Stimulated activated CD8-positive, alpha-beta memory T cell treated with anti-CD3 and anti-CD28 coated beads, Interleukin-2, amount 100 ng/mL, for 48 hours (primary cell): ENCODE data around the gene DNAJB14.

ENCODE experiments used
- DNase-seq, 2 donors: peaks; one replicate each; pipeline ENCODE4 v3.0.0-alpha.2; 2020; ENCODE audit warnings: low read depth in 2 of 2

Gene DNAJB14

GRCh38 chr4:99945718-99946355 is 581 bp downstream of the DNAJB14 start:
- DNase-seq = no peak

DNA sequence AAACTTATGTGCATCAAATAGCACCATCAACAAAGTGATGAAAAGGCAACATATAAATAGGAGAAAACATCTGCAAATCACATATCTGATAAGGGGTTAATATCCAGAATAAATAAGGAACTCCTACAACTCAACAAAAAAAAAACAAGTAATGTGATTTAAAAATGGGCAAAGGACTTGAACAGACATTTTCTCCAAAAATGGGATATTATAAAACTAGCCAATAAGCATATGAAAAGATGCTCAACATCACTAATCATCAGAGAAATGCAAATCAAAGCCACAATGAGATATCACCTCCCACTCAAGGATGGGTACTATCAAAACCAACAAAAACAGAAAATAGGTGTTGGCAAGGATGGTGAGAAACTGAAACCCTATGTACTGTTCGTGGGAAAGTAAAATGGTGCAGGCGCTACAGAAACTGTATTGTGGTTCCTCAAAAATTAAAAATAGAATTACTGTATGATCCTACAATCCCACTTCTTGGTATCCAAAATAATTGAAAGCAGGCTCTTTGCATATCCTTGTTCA is 2.4 kb downstream of the DNAJB14 start:
- no peak for DNase-seq

GRCh38 chr4:99938243-99938753 is 8.1 kb downstream of the DNAJB14 start:
- DNase-seq = no peak

DNA sequence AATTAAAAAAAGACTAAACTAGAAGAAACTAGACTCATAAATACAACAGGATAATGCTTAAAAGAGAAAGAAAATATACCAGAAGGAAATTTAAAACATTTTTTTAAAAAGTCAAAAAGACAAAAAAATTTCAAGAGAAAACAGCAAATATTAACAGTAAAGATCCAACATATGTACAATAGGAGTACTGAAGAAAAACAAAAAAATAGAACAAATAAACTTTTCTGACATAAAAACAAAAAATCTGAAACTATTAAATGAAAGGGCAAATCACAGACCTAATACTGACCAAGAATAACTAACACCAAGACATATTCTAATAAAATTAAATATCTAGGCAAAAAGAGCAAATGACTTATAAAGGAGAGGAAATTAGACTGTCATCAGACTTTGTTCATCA is 11.5 kb downstream of the DNAJB14 start:
- DNase-seq = no peak

GRCh38 chr4:99927566-99927965 is 18.9 kb downstream of the DNAJB14 start:
- no peak for DNase-seq

- DNase-seq = no peak
Observed at GRCh38 chr4:99921174-99921573, 25.2 kb downstream of the DNAJB14 start.

DNA sequence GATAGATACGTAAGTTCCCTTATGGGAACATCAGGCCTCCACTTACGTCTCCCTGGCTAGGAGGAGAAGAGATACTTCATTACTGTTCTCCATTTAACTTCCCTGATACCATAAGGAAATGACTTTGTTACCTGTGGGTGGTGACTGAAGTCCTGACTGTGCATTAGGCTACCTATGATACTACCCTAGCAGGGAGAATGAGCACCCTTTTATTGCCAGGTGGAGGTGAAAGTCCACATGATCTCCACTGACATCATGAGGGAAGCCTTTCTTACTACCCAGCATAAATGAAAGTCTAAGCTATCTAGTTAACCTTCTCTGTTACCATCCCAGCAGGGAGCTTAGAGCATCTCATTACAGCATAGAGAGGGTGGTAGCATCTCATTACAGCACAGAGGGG is 27.8 kb downstream of the DNAJB14 start:
- DNase-seq = no peak

- DNase-seq = no peak
Observed at GRCh38 chr4:99917575-99917974, 28.8 kb downstream of the DNAJB14 start.

DNA sequence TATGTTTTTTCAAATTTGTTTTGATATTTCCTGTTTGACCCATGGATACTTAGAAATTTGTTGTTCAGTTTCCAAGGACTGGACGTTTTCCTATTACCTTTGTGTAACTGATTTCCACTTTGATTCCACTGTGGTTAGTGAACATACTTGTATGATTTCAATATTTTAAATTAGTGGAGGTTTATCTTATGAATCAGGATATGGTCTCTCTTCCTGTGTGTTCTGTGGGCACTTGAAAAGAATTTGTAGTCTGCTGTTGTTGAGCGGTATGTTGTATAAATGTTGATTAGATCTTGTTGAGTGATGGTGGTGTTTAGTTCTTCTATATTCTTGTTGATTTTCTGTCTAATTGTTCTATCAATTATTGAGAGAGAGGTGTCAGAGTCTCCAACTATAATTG is 31.0 kb downstream of the DNAJB14 start:
- no peak for DNase-seq

- DNase-seq = no peak
Observed at GRCh38 chr4:99894998-99895397, 51.4 kb downstream of the DNAJB14 start.

- DNase-seq = peak; percentile 77 to 79
Observed at GRCh38 chr4:99894161-99894997, 52.0 kb downstream of the DNAJB14 start, which contains the start of gene LAMTOR3. Gene LAMTOR3 (minus strand): TSS chr4:99894427. CDS start chr4:99893963, 464 bp downstream.

DNA sequence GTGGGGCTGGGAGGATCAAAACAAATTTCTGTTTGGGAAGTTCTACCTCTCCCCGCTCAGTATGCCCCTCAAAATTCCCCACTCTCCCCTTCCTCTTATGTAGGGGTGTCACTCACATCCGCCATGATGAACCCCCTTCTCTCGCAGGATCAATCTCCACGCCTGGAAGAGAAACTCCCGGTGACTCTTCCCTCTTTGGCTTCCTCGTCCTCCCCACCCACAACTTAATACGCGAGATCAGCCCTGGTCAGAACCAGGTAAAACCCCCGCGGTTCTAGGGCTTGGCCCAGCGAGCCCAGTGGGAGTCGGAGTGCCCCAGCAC is 52.6 kb downstream of the DNAJB14 start:
- no peak for DNase-seq

- no peak for DNase-seq
Observed at GRCh38 chr4:99893029-99893428, 53.4 kb downstream of the DNAJB14 start.

- no peak for DNase-seq
Observed at GRCh38 chr4:99891351-99891750, 55.1 kb downstream of the DNAJB14 start.

- DNase-seq = no peak
Observed at GRCh38 chr4:99887837-99888236, 58.6 kb downstream of the DNAJB14 start.

GRCh38 chr4:99886146-99886545 is 60.3 kb downstream of the DNAJB14 start:
- no peak for DNase-seq

GRCh38 chr4:99885687-99886086 is 60.7 kb downstream of the DNAJB14 start:
- DNase-seq = no peak

GRCh38 chr4:99885063-99885664 is 61.3 kb downstream of the DNAJB14 start:
- DNase-seq = no peak

DNA sequence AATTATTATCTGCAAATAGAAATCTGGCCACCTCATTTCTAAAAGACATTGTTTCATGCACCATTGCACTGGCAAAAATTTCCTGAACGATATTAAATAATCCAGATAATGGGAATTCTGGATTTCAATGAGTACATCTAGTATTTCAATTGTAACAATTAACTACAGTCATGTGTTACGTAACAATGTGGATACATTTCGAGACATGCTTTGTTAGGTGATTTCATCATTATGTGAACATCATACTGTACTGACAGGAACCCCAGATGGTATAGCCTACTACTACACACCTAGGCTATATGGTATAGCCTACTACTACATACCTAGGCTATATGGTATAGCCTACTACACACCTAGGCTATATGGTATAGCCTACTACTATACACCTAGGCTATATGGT is 67.0 kb downstream of the DNAJB14 start:
- DNase-seq = no peak

DNA sequence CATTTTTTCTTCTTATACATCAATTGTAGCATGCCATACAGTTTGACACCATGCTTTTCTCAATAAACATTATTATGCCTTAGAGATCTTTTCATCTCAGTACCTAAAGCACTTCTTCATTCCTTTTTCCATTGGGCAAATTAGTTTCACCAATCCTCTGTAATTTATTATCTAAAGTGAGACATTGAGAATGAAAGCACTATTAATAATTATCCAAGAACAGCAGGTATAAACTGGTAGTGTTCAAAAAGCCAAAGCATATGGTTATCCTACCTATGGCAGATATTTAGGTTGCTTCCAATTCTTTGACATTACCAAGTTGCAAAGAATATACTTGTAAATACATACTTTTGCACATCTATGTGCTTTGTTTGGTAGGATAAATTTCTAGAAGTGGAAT is 67.8 kb downstream of the DNAJB14 start:
- DNase-seq = no peak

GRCh38 chr4:99876946-99877345 is 69.5 kb downstream of the DNAJB14 start:
- DNase-seq = no peak

GRCh38 chr4:99875071-99875470 is 71.3 kb downstream of the DNAJB14 start:
- no peak for DNase-seq

GRCh38 chr4:99872570-99872969 is 73.8 kb downstream of the DNAJB14 start:
- no peak for DNase-seq
